HEK293T (cell line): ENCODE data around the gene MYO1B.

Experiments
- FOXK2 ChIP-seq: fragments of 450-650 bp; IDR thresholded peaks from 2 replicates; pipeline ENCODE4 v1.6.1; 2016; ENCODE audit warnings: mild to moderate bottlenecking
- TF ChIP-seq, protein P1 (sequence below): fragments of 450-650 bp; IDR thresholded peaks from 2 replicates; pipeline ENCODE4 v1.6.1; 2016

DNA sequence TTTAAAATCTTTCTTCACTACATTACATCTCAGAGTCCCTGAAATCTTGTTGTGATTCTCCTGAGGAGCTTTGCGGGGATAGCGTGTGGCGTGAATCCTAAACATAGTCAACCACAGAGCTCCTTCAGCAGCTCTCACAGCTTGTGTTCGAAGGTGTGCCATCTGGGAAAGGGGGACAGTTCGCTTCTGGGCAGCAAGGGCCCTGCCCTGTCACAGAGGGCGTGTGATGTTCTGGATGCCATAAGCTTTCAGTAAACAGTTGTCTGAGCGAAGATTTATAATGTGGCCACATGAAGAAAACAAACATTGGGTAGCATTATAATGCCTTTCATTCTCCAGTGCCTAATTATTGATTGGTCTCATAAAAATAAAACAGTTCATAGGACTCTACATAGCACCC is 172.5 kb downstream of the MYO1B start:
- TF ChIP-seq FOXK2, result no peak
- TF ChIP-seq, protein P1, sequence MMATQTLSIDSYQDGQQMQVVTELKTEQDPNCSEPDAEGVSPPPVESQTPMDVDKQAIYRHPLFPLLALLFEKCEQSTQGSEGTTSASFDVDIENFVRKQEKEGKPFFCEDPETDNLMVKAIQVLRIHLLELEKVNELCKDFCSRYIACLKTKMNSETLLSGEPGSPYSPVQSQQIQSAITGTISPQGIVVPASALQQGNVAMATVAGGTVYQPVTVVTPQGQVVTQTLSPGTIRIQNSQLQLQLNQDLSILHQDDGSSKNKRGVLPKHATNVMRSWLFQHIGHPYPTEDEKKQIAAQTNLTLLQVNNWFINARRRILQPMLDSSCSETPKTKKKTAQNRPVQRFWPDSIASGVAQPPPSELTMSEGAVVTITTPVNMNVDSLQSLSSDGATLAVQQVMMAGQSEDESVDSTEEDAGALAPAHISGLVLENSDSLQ, result no peak
